ENCODE measurements around the gene CD3E.

The CD3E gene

DNA sequence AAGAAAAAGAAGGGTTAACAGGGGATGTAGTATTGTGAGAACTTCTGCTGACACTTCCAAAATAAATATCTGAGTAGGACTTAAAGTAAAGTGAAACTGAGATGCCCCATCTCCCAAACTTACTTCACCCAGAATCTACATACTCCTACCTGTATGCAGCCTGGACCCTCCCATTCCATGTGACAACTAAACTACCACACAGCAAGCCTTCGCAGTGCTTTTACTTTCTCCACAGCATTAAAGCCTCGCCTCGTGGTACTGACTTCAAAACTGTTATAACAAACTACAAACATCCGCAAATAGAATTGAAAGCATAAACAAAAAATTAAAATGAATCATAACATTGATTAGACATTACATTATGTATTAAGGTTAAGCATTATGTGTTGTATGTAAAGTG, 41.4 kb upstream of the CD3E start:
- DNase-seq: no peak
- Histone ChIP-seq H3K4me1 (ENCODE audit: control insufficient read depth in 1 of 2, insufficient read depth in 2 of 2, low read length in 2 of 2) (peaks cover 2 to 6% of the 10 kb centered on the region in 2 experiments), H2BK12ac (ENCODE audit: low read length) (no peak overlapping the region), H3K4me2 (ENCODE audit: low read length) (no peak overlapping the region), H3K27me3 (ENCODE audit: insufficient read depth, low read length) (peaks cover 4% of the 10 kb centered on the region), H3K36me3 (ENCODE audit: control insufficient read depth in 1 of 2, insufficient read depth in 2 of 2, low read length in 2 of 2) (no peaks in the 10 kb centered on the region), H2BK5ac (ENCODE audit: low read depth, low read length, poor library complexity) (no peak overlapping the region), H4K91ac (ENCODE audit: low read depth, low read length) (no peak overlapping the region), H4K12ac (ENCODE audit: low read depth, low read length) (no peak overlapping the region), H3K4me3 (ENCODE audit: low read depth, low read length) (no peak overlapping the region), H3K27ac (ENCODE audit: low read depth, low read length) (no peak overlapping the region), H3K14ac (ENCODE audit: low read length) (no peak overlapping the region), H2AFZ (ENCODE audit: insufficient read depth, low read length, poor library complexity) (no peak overlapping the region), H3K9me3 (ENCODE audit: insufficient read depth, low read depth, low read length) (no peaks in the 10 kb centered on the region), H3K18ac (ENCODE audit: low read length) (no peak overlapping the region), H3K79me2 (ENCODE audit: control insufficient read depth, insufficient read depth, low read length, poor library complexity) (no peaks in the 10 kb centered on the region), H3K23ac (ENCODE audit: low read length) (no peak overlapping the region), H2AK5ac (ENCODE audit: low read length) (no peak overlapping the region), H3K4ac (ENCODE audit: low read depth, low read length) (no peak overlapping the region), H4K8ac (ENCODE audit: low read depth, low read length) (no peak overlapping the region), H3K79me1 (ENCODE audit: low read length) (no peaks in the 10 kb centered on the region), H2BK120ac (ENCODE audit: insufficient read depth, low read length, poor library complexity) (no peak overlapping the region), H3K9ac (ENCODE audit: low read length) (no peak overlapping the region)
- WGBS (ENCODE audit: extremely low coverage, insufficient coverage, insufficient read length): no CpG with 5 or more reads among the region's 4 CpGs

DNA sequence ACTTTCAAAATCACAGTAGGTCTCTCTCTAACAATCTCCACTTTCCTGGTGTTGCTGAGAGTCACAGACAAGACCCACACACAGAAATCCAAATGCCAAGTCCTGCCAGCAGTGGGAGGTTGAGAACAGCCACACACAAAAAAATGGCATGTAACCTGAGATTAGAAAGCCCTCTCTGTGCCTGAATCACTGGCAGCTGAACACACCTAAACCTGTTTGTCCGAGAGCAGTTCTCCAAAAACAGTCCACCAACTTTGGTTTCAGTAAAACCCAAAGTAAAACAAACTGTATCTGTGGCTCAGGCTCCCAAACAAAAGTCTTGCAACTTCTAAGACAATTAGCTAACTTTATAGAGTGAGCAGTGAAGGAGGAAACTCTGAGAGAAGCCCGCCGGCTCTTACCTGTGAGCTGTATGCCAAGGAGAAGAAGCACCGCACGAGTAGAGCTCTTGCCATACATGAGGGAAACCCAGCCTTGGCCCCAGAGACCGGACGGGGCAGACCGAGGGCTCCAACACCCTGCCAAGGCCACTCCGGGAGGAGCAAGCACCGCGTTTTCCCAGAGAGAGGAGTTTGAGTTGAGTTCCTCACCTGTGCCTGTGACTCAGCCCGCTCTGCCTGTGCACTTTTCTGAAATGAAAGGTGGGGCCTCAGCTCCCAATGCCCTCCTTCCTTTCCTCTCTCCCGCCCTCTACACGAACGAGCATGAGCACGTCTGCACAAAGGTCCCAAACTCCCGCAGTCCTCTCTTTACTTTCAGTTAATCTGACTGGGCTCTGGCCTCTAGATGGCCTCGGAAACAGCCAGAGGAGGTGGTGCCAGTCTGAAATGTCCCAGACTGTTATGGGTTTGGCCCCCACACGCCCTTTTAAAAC, 40.6 kb upstream of the CD3E start, which contains the start of gene MPZL2:
MPZL2 (minus strand) TSS at position 603 of the 874 bp plus-strand sequence; CDS start at position 459, 144 bp downstream.
- no peak within 1 kb of the TSS for H3K18ac ChIP-seq (ENCODE audit: low read length)
- no CpG with 5 or more reads among the region's 19 CpGs for WGBS (ENCODE audit: extremely low coverage, insufficient coverage, insufficient read length)
- H3K79me2 ChIP-seq (ENCODE audit: control insufficient read depth, insufficient read depth, low read length, poor library complexity): no peaks in the 10 kb centered on the region
- no peak within 1 kb of the TSS for H2BK12ac ChIP-seq (ENCODE audit: low read length)
- peaks cover 4% of the 10 kb centered on the region for H3K27me3 ChIP-seq (ENCODE audit: insufficient read depth, low read length)
- H3K36me3 ChIP-seq (ENCODE audit: control insufficient read depth in 1 of 2, insufficient read depth in 2 of 2, low read length in 2 of 2): no peaks in the 10 kb centered on the region
- H4K12ac ChIP-seq (ENCODE audit: low read depth, low read length): no peak within 1 kb of the TSS
- peaks cover 2 to 6% of the 10 kb centered on the region in 2 experiments for H3K4me1 ChIP-seq (ENCODE audit: control insufficient read depth in 1 of 2, insufficient read depth in 2 of 2, low read length in 2 of 2)
- H2AFZ ChIP-seq (ENCODE audit: insufficient read depth, low read length, poor library complexity): no peak within 1 kb of the TSS
- H3K4me3 ChIP-seq (ENCODE audit: low read depth, low read length): peak within 1 kb of the TSS; percentile 11
- H3K4me2 ChIP-seq (ENCODE audit: low read length): peak within 1 kb of the TSS; percentile 60
- no peak within 1 kb of the TSS for H4K8ac ChIP-seq (ENCODE audit: low read depth, low read length)
- H4K91ac ChIP-seq (ENCODE audit: low read depth, low read length): no peak within 1 kb of the TSS
- no peak within 1 kb of the TSS for H2BK120ac ChIP-seq (ENCODE audit: insufficient read depth, low read length, poor library complexity)
- H3K14ac ChIP-seq (ENCODE audit: low read length): no peak within 1 kb of the TSS
- no peak within 1 kb of the TSS for H2AK5ac ChIP-seq (ENCODE audit: low read length)
- H3K27ac ChIP-seq (ENCODE audit: low read depth, low read length): no peak within 1 kb of the TSS
- no peaks in the 10 kb centered on the region for H3K9me3 ChIP-seq (ENCODE audit: insufficient read depth, low read depth, low read length)
- no peak within 1 kb of the TSS for H3K23ac ChIP-seq (ENCODE audit: low read length)
- no peaks in the 10 kb centered on the region for H3K79me1 ChIP-seq (ENCODE audit: low read length)
- H2BK5ac ChIP-seq (ENCODE audit: low read depth, low read length, poor library complexity): no peak within 1 kb of the TSS
- H3K4ac ChIP-seq (ENCODE audit: low read depth, low read length): no peak within 1 kb of the TSS
- no peak within 1 kb of the TSS for H3K9ac ChIP-seq (ENCODE audit: low read length)
- DNase-seq: peak in 1 of 2 donors; percentile 3

- peak overlapping the region; percentile 60 for H3K4me2 ChIP-seq (ENCODE audit: low read length)
- no peak overlapping the region for H2AK5ac ChIP-seq (ENCODE audit: low read length)
- H2BK5ac ChIP-seq (ENCODE audit: low read depth, low read length, poor library complexity): no peak overlapping the region
- H3K9me3 ChIP-seq (ENCODE audit: insufficient read depth, low read depth, low read length): no peaks in the 10 kb centered on the region
- H3K9ac ChIP-seq (ENCODE audit: low read length): no peak overlapping the region
- H4K8ac ChIP-seq (ENCODE audit: low read depth, low read length): no peak overlapping the region
- H3K27ac ChIP-seq (ENCODE audit: low read depth, low read length): no peak overlapping the region
- no peak overlapping the region for H2BK120ac ChIP-seq (ENCODE audit: insufficient read depth, low read length, poor library complexity)
- DNase-seq: no peak
- H3K4me1 ChIP-seq (ENCODE audit: control insufficient read depth in 1 of 2, insufficient read depth in 2 of 2, low read length in 2 of 2): peaks cover 2 to 6% of the 10 kb centered on the region in 2 experiments
- H3K4me3 ChIP-seq (ENCODE audit: low read depth, low read length): no peak overlapping the region
- no peak overlapping the region for H2BK12ac ChIP-seq (ENCODE audit: low read length)
- WGBS (ENCODE audit: extremely low coverage, insufficient coverage, insufficient read length): no CpG with 5 or more reads among the region's 13 CpGs
- H2AFZ ChIP-seq (ENCODE audit: insufficient read depth, low read length, poor library complexity): no peak overlapping the region
- no peaks in the 10 kb centered on the region for H3K79me1 ChIP-seq (ENCODE audit: low read length)
- H4K91ac ChIP-seq (ENCODE audit: low read depth, low read length): no peak overlapping the region
- no peak overlapping the region for H3K23ac ChIP-seq (ENCODE audit: low read length)
- H4K12ac ChIP-seq (ENCODE audit: low read depth, low read length): no peak overlapping the region
- H3K14ac ChIP-seq (ENCODE audit: low read length): no peak overlapping the region
- H3K18ac ChIP-seq (ENCODE audit: low read length): no peak overlapping the region
- H3K4ac ChIP-seq (ENCODE audit: low read depth, low read length): no peak overlapping the region
- H3K36me3 ChIP-seq (ENCODE audit: control insufficient read depth in 1 of 2, insufficient read depth in 2 of 2, low read length in 2 of 2): no peaks in the 10 kb centered on the region
- H3K79me2 ChIP-seq (ENCODE audit: control insufficient read depth, insufficient read depth, low read length, poor library complexity): no peaks in the 10 kb centered on the region
- peaks cover 4% of the 10 kb centered on the region for H3K27me3 ChIP-seq (ENCODE audit: insufficient read depth, low read length)
Observed at GRCh38 chr11:118264569-118265465, 39.7 kb upstream of the CD3E start.

DNA sequence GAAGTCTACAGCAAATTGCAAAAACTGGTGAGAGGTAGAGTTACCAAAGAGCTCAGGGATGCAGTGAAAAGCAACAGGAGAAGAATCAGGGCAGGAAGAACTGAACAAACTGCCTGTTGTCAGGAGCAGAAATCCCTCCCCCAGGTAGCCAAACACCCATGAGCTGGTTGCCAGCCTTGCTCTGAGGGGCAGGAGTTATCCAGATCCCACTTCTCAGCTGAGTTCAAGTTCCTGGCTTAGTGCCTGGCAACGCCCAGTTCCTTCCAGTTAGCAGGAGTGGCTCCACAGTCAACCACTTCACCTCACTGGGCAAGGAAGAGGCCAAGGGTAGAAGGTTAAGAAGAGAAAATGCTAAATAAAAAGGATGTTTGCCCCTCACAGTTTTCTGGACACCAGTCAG, 38.6 kb upstream of the CD3E start:
- H3K4me3 ChIP-seq (ENCODE audit: low read depth, low read length): no peak overlapping the region
- no peaks in the 10 kb centered on the region for H3K79me1 ChIP-seq (ENCODE audit: low read length)
- H3K9me3 ChIP-seq (ENCODE audit: insufficient read depth, low read depth, low read length): no peaks in the 10 kb centered on the region
- no peak overlapping the region for H4K12ac ChIP-seq (ENCODE audit: low read depth, low read length)
- H3K18ac ChIP-seq (ENCODE audit: low read length): no peak overlapping the region
- no peak overlapping the region for H2BK5ac ChIP-seq (ENCODE audit: low read depth, low read length, poor library complexity)
- DNase-seq: no peak
- H3K27me3 ChIP-seq (ENCODE audit: insufficient read depth, low read length): peaks cover 4% of the 10 kb centered on the region
- no peak overlapping the region for H3K27ac ChIP-seq (ENCODE audit: low read depth, low read length)
- H3K23ac ChIP-seq (ENCODE audit: low read length): no peak overlapping the region
- H2AFZ ChIP-seq (ENCODE audit: insufficient read depth, low read length, poor library complexity): no peak overlapping the region
- H3K14ac ChIP-seq (ENCODE audit: low read length): no peak overlapping the region
- H4K8ac ChIP-seq (ENCODE audit: low read depth, low read length): no peak overlapping the region
- H3K4me1 ChIP-seq (ENCODE audit: control insufficient read depth in 1 of 2, insufficient read depth in 2 of 2, low read length in 2 of 2): peaks cover 2 to 6% of the 10 kb centered on the region in 2 experiments
- H4K91ac ChIP-seq (ENCODE audit: low read depth, low read length): no peak overlapping the region
- WGBS (ENCODE audit: extremely low coverage, insufficient coverage, insufficient read length): no CpG with 5 or more reads among the region's 1 CpG
- no peak overlapping the region for H3K4ac ChIP-seq (ENCODE audit: low read depth, low read length)
- no peak overlapping the region for H3K9ac ChIP-seq (ENCODE audit: low read length)
- no peak overlapping the region for H2BK120ac ChIP-seq (ENCODE audit: insufficient read depth, low read length, poor library complexity)
- no peaks in the 10 kb centered on the region for H3K36me3 ChIP-seq (ENCODE audit: control insufficient read depth in 1 of 2, insufficient read depth in 2 of 2, low read length in 2 of 2)
- H2BK12ac ChIP-seq (ENCODE audit: low read length): no peak overlapping the region
- H3K4me2 ChIP-seq (ENCODE audit: low read length): no peak overlapping the region
- no peaks in the 10 kb centered on the region for H3K79me2 ChIP-seq (ENCODE audit: control insufficient read depth, insufficient read depth, low read length, poor library complexity)
- no peak overlapping the region for H2AK5ac ChIP-seq (ENCODE audit: low read length)
